ENCODE results near the gene FAM163B. TPM values are rescaled to one million over a fixed set of nuclear protein-coding genes. Genes with fewer than 3 reads are reported as not detected.
A peak's percentile ranks its signal among the peaks of the same experiment; 100 is the strongest.

Gene FAM163B
- total and polyA plus RNA-seq, 9 of the 15 experiments (the other 6 are each of a cell fraction or from before 2014, with no cell fraction given), result not detected

GRCh38 chr9:133635533-133636531, 26.6 kb upstream of the FAM163B start, which contains the start of gene DBH:
DBH (plus strand) TSS chr9:133636363; CDS start chr9:133636372, 9 bp downstream.
- Histone ChIP-seq H3K9me3 (replicated peaks; ENCODE audit: control insufficient read depth, insufficient read depth, low read depth, low read length) (no peaks in the 10 kb centered on the region), H2AFZ (ENCODE audit: low read depth, low read length) (no peak within 1 kb of the TSS), H3K27me3 (ENCODE audit: control insufficient read depth in 2 of 2, insufficient read depth in 2 of 2, low read length in 2 of 2) (peaks cover 0 to 80% of the 10 kb centered on the region in 2 experiments; a peak in 3 of 5 replicates), H3K27ac (ENCODE audit: extremely low read depth, low read depth, low read length) (no peak within 1 kb of the TSS), H3K4me2 (ENCODE audit: insufficient read depth, low read length) (no peak within 1 kb of the TSS), H3K9ac (ENCODE audit: insufficient read depth in 1 of 2, low read depth in 2 of 2, low read length in 2 of 2) (no peak within 1 kb of the TSS), H3K4me3 (no peak within 1 kb of the TSS), H4K20me1 (replicated peaks; ENCODE audit: control insufficient read depth, insufficient read depth, low read length) (peaks cover 8% of the 10 kb centered on the region), H3K4me1 (replicated peaks in 1 of 2; ENCODE audit: control insufficient read depth in 2 of 2, insufficient read depth in 2 of 2, low read length in 2 of 2) (peaks cover 0 to 8% of the 10 kb centered on the region in 2 experiments; a peak in 3 of 5 replicates), H3K9me1 (ENCODE audit: control insufficient read depth, insufficient read depth, low read length) (no peaks in the 10 kb centered on the region), H3K79me2 (ENCODE audit: control insufficient read depth, insufficient read depth, low read length) (no peaks in the 10 kb centered on the region), H3K36me3 (ENCODE audit: control insufficient read depth, insufficient read depth, low read length) (no peaks in the 10 kb centered on the region)
- FAIRE-seq (no peak), DNase-seq (ENCODE audit: extremely low read depth in 1 of 4, low spot score in 3 of 4) (no peak), ATAC-seq (no peak)
- intact Hi-C loops (cut with micrococcal nuclease), result no loop called here
- ChIA-PET CTCF (ENCODE audit: low intra/inter-chr PET ratio) (no interaction called here), POLR2A (interaction anchor here (0.6 to 1.1 kb wide), 3 partner anchors 9 to 105 kb away, joined by 3 to 4 read pairs (median 4); no protein-coding TSS in a partner anchor)
- 0 out of 2 replicates have a peak, but pooled peaks have one; percentile 16 for TF ChIP-seq PKNOX1 (IDR thresholded peaks at IDR 0.05)
- TF ChIP-seq ZNF316 (IDR thresholded peaks at IDR 0.05), result no peak
- TF ChIP-seq SFPQ (IDR thresholded peaks at IDR 0.05; ENCODE audit: low read depth, low read length), result no peak
- WGBS (ENCODE audit: insufficient coverage, low coverage, missing lambda C conversion rate), result 1% methylated on average over 24 of the region's 24 CpGs
- BruUV-seq (replicated peaks), result no TSS peak
- in situ Hi-C loops (cut with MboI), result no loop called here

Data from K562 (cell line).